Right renal cortex interstitium (tissue), 3 donors: ENCODE measurements around the gene SKIDA1. TPM values are rescaled to one million over a fixed set of nuclear protein-coding genes. Genes with fewer than 3 reads are reported as not detected.

Source experiments
- DNase-seq, 3 donors: peaks; one replicate each; pipeline ENCODE4 v3.0.0-alpha.2; 2013; ENCODE audit warnings: low read depth in 3 of 3, low spot score in 2 of 3
- polyA plus RNA-seq, 3 donors: library from polyadenylated mRNA; unstranded; fragments of 120-200 nt; gene quantifications; one replicate each; pipeline ENCODE4 v1.2.1, GENCODE V29; 2013; ENCODE audit not compliant: insufficient read length in 3 of 3

The SKIDA1 gene
- polyA plus RNA-seq, 3 donors, result 10.3 to 12.1 (median 10.3) TPM

DNA sequence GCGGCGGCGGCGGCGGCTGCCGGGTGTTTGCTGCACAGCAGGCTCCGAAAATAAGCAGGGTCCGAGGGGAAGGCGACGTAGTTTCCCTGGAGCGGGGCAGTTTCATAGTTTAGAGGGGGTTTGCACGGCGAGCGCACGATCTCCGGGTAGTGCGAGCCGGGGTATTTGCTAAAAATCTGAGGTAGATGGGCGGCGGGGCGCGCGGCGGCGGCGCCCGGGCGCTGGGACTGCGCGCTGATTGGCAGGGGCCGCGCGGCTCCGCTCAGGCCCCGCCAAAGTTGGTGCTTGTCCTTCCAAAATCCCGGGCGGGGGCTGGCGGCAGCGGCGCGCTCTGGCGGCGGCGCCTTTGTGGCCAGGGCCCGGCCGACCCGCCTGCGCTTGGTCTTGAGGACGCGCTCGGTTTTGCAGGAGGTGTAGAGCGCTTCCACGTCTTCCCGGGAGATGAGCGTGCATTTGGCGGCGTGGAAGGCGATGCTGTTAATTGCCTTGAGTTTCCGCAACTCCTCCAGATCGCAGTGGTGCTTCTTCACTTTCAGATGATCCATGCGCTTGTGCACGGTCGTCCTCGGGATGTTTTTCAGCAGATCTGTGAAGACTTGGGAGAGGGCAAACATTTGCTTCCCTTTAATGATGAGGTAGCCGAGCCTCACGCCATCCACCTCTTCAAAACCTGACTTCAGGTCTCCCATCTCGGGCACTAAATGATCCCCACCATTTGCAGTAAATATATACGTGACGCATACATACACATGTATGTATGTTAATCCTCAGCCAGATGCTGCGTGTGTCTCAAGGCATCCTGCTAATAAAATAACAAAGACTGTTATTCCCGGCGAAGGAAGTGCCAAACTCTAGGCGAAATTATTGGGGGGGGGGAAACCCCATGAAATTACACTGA, 8.1 kb downstream of the SKIDA1 start:
- peak in 1 of 3 donors; percentile 48 for DNase-seq

DNA sequence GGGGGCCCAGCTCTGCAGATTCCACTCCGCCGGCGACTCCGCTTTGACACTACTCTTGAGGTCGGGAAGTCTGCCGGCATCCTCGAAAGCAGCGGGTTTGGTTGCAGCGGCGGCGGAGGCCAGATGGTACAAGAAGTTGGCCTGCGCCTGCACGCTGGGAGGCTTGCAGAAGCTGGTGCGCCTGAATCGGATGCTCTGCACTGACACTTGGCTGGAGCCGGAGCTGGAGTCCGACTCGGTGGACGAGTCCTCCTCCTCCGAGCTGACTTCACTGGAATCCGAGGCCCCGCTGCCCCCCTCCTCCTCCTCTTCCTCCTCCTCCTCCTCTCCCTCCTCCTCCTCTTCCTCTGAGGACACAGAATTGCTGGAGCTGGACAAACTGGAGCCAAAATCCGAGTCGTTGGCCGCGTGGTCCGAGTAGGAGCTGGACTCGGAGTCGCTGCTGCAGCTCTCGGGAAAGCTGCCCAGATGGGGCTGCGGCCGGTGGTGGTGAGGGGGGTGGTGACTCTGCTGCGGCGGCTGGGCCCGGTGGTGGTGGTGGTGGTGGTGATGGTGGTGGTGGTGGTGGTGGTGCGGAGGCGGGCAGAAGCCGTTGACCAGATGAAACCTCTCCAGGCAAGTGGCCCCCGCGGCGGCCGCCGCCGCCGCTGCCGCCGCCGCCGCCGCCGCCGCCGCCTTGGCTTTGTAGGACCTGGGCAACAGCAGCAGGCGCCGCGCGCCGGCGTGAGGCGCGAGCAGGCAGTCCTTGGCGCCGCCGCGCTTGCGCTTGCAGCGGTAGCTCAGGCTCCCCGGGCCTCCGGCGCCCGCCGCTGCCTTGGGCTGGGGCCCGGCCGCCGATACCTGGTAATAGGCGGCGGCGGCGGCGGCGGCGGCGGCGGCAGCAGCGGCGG, 9.0 kb downstream of the SKIDA1 start:
- no peak for DNase-seq

DNA sequence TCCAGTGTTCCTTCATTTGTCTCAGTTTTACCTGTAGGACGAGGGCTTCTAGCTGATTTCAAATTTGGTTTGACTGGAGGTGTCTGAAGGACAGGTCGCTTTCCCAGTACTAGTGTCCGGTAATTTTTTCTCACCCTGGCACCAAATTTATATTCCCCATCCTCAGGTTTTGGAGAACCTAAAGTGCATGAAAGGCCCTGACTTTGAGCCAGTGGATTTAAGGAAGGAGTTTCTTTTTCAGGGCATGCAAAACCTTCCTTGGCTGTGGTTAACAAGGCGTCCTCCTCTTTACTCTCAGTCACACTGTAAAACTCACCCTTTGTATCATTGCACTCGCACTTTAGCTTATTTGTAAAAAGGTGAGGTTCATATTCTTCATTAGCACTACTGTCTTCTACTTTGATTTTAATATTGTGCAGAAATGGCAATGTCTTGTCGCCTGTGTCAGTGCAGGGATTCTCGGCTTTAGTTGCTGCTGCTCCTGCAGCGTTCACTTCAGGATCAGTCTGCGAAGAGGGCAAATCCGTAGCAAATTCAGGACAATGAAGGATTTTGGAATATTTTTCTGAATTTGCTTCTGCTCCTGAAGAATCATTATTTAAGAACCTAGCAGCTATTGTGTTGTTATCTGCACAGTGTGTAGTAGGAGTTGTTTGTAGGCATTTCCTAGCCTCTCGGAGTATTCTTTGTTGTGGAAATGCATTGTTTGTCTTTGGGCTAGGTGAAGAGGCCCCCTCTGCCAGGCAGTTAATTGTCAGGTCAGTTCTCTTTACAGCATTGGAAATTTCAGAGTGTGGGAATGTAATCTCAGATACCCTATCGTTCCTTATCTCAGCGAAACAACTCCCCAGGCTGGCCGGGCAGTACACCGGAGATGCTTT, 9.9 kb downstream of the SKIDA1 start:
- DNase-seq, result no peak

DNA sequence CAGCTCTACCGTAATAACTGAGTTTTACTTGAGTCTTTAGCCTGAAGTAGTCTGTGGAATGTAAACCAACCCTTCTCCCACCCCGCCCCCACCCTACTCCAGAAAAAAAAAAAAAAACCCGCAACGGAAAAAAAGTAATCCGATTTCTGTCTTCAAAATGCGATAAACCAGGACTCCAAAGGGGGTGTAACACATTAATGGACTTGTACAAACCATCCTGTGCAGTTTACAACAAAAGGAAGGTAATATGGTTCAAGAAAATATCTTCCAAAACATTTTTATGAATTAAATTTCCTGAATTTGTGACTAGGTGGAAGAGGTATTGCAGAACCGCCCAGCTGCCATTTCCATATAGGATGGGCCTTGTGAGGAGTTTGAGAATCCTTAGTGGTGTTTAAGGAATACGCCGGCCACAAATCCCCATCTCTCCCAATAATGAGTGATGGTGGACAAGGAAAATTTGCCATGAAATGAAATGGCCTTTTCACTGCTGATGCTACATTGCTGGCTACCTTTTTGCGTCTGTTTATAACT, 10.6 kb downstream of the SKIDA1 start:
- DNase-seq, result no peak

DNA sequence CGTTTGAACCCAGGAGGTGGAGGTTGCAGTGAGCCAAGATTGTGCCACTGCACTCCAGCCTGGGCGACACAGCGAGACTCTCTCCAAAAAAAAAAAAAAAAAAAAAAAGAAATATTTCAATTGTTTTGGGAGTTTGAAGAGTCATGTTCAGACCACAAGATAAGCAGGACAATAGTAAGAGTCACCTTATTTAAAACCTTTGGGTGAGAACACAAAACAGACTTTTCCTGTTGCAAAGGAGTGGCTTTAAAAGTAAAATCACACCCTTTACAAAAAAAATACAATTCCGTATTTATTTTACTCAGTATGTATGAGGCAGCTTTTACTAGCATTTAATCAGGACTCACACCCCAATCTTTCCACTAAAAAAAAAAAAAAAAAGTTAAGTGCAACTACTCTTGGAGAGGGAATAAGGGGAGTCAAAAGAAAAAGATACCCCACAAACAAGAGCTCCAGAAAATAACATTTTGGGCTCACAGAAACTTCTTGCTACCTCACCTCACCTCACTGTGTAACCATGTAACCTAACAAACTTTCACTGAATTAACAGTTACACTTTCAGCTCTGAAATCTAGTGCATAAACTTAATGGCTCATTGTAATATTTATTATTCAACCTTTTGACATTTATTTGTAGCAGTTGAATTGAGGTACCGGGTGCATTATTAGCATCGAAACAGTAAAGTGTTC, 11.2 kb downstream of the SKIDA1 start:
- DNase-seq, result no peak

DNA sequence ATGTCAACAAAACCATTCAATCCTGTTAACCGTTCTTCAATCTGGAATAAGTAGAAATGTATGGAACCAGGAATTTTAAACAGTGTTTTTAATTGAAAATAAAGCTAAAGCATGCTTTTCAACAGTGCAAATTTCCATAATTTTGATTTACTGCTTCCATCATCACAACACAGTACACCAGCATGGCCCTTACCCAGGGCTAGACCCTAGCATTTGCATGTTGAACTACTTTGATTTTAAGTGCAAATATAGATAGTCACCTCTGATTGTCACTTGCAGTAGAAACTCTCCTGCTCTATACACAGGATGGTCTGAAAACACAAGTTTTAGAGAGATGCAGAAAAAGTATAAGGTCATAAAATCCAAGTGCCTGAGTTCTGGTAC, 12.1 kb downstream of the SKIDA1 start:
- DNase-seq, result no peak

DNA sequence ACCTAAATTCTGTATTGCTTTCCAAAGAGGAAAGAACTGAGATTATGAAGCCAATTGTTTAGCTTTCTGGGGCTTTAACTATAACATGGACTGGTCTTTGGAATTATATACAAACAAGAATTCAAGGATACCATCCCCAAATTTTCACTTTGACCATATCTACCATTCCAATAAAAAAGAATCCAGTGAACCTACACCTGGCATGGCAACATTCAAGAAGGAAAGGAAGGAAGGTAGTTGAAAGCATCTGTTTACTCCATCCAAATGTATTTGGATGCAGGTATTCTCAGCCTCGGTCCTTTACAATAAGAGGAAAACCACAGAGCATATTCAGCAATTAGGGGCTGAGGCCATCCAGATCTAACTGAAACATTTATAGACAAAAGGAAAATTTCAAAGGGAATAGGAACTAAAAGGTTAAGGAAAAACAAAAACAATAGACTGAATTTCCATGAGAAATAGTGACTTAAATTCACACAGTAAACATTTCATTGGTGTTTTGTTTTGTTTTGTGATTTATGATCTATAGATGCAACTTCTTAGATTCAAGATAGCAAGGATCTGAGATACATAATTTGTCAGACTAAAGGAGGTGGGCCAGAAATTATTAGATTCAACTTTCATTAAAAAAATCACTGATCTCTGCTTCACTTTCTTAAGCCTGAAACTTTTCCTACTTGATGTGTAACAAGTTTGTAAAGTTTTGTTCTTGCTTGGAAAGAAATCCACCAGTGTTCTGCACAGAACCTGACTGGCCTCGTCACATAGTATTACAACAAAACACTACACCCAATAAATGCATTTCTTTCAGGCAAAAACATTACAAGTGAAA, 12.7 kb downstream of the SKIDA1 start:
- DNase-seq, result no peak

DNA sequence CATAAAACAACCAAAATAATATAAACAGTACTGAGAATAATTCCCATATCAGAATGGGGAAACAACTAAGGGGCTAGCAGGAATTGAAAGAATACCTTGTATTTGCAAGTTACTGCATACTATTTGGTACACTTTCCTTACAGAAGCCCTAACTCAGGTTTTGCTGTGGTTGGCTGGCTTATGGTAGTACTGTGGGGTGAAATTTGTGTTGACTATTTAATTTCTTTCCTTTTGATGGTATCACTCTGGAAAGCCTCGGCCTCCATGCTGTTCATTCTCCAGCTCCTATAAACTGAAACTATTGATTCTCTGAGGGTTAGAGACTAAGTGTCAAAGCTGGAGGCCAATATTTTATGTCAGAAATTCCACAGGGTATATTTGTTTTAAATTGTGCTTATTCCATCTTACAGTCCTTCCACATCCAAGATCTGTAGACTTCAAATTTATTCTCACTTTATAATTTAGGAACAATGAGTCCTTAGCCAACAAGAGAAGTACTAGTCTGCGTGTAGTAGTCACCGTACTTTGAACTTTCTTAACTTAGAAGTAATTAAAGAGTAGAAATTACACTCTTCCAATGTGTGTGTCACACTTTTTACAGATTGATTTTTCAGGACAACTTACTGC, 13.4 kb downstream of the SKIDA1 start:
- DNase-seq, result no peak

DNA sequence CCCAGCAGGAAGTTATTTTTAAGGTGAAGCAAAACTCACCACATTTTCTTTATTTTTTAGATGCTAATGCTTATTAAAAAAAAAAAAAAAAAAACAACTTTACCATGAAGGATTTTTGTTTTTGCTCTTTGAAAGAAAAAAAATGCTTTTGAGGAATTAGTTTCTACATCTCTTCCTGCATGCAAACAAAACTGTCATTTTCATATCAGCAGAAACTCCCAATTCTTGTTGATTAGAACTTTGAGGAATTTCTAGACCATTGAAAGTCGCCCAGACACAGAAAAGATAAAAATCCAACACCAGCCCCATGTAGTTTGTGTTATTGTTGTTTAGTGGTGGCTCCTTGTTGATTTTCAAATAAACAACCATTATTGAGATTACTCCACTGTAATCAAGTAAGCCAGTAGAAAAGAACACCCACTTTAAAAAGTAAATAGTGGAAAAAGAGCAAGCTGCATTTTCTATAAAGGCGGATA, 14.3 kb downstream of the SKIDA1 start:
- no peak for DNase-seq

DNA sequence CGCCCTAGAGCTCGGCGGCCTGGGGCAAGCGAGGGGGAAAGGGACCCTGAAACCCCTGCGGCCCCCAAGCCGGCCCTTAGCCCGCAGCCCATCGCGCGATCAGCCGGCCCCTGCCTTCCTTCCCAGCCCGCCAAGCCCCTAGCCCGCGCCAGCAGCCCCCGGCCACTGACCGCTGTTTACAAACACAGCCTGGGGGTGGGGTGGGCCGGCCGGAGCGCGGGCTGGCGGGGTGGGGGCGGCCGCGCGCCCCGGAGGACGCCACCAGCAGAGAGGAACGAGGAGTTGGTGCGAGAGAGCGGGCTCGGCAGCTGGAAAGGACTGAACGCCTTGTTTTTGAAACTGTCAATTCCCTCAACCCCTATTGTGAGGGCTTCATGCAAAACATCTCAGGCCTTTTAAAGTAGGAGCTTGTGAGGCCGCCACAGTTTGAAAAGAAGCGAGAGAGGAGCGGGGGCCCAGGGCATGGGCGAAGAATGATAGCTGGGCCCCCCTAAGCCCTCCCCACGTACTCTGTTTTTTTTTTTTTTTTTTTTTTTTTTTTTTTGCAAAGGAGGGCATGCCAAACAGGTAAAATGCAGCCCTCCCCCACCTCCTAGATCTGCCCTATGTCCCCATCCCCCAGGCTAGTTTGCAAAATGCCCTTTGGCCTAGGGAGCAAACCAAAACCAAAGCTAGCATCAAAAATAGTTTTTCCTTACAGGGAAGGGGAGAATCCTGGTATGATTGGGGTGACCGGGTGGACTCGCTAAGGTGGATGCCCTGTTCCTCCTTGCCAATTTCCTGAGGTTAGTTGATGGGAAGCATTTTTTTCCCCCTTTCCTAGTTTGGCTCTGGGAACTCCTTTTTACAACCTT, 15.0 kb downstream of the SKIDA1 start:
- DNase-seq, result no peak

DNA sequence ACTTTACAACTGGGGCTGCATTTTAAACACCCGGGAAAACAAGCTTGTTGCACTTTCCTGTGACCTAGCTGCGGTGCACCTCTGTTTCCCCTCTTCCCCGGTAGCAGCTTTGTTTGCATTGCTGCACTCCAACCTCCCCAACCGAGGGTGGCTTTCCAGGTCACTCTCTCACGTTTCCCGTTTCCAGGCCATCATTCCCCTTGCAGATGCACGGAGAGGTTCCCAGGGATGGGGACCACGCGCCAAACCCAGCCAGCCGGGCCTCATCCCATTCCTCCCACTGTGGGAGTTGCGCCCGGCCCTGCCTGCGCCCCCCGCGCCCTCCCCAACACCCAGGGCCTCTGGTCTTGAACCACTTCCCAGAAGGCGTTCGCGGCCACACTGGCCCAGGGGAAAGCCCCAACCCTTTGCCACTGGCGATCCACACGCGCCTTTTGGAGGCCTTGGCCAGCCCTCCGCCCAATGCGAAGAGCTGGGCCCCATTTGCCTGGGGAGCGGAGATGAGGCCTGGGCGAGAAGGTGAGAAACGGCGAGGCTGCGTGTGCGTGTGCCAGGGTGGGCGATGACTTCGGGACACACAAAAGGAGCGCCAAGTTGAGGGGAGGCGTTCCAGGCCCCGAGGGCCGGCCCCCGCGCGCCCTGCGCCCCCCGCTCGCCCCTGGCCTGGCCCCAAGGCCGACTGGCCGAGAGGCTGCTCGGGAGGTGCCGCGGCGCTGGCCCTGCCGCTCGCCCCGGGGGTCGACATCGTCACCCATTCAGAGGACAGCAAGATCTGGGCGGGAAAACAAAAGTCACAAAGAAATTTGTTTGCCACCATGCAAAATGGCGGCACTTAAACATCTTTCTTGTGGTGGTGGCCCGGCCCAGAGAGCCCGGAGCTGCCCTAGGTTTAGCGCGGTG, 15.9 kb downstream of the SKIDA1 start:
- no peak for DNase-seq

DNA sequence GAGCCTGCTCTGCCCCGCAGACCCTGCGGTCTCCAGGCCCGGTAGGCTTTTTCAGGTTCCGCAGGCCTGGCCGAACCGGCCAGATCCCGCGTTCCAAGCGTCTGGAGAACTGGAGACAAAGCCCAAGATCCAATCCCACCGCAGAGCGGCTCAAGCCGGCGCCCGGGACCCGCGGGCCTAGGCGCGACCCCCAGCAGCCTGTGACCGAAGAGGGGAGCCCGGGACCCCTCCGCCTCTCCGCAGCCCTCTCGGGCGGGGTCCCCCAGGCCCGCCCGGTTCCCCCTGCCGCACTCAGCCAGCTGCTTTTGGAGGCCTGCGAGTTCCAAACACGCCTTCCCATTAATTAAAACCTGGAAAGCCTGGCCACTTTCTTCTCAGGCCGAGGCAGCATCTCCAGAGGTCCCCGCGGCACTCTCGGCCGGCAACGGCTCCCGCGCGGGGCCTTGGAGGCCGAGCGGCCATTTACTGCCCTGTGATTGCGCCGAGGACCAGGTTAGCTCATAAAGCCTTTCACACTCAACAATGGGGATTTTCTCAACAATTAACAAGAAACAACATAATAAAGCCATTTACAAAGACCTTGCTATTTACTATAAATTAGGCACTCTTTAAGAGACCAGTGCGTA, 16.7 kb downstream of the SKIDA1 start:
- DNase-seq, result no peak

DNA sequence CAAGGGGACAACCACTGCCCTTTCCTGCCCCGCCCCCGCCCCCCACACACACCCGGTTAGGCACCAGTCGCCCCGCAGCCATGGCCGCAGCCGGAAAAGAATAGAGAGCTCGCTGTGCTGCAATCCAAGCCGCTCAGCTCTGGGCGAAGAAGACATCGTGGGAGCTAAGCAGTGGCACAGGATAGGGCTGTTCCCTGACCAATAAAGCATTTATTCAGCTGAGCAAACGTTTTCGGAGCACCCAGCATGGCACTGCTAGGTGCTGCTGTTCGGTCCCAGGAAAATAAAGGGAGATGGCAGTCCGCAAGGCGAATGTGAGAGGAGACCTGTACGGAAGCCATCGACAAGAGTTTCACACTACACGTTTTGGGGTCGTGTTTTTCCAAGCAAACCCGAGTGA, 18.3 kb downstream of the SKIDA1 start:
- no peak for DNase-seq

DNA sequence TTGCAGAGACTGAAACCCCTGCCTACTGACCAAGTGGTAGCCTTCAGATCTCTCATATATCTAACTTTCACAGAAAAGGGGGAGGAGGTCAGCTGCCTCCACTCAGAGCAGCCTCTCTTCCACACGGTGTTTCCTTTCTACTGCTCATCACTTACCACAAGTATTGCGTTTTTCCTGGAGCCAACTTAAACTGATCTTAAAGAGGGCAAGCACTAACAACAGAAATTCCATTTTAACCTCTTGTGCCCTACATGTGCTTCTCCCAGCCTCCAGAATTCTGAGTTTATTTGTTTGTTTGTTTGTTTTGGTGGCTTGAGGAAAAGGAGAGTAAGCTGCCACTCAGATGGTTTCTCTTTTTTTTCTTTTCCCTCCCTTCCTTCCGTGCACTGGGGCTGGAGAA, 19.1 kb downstream of the SKIDA1 start:
- no peak for DNase-seq

DNA sequence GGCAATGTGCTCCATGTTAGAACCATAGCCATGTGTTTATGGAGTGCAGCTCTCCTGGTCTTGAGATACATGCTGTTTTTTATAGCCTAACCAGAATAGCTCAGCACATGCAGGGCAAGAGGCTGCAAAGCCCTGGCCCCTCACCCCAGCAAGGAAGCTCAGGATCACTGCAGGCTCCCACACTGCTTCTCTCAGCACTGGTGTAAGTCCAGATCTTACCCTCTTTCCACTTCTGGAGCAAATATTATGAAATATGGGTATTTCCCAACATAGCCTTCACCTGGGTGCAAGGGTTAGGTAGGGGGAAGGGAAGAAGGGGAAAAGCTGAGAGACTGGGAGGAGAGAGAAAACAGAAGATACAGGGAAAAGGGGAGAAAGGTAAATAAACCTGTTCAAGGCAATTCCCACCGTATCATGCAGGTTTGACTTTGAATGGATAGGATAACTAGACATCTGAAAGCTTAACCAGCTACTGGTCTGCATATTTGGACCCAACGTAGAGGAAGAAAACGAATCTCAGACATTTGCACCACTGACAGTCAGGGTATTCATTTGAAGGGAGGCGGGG, 19.7 kb downstream of the SKIDA1 start:
- DNase-seq, result no peak

DNA sequence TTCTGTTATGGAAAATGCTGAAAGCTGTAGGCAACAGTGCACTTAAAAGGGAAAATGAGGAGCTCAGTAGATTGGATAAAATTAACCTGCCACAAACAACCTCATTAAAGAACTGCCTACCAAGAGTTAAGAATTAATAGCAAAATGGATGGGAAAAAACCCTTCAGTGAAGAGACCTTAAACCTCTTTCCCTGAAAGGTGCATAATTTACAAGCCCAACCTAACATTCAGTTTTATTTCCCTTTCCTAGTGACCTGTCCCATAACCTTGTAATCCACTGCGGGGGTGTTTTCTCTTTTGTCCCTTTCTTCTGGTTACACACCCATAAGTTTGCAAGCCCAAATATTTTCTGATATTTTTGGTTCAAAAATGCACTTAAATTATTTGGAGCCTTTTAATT, 21.9 kb downstream of the SKIDA1 start:
- DNase-seq, result no peak
